Uterus (tissue), 2 donors: ENCODE results near the gene GADD45G.

Source experiments
- POLR2A ChIP-seq, 2 donors: fragments of 450-650 bp; IDR thresholded peaks; one replicate each; pipeline ENCODE4 v1.6.1; 2016; ENCODE audit warnings: antibody characterized with exemption in 2 of 2, mild to moderate bottlenecking in 1 of 2, moderate library complexity in 1 of 2
- TF ChIP-seq, protein P1 (sequence below), 4 experiments: fragments of 200-600 bp in 2 of 4; fragments of 450-650 bp in 2 of 4; sonication (generic) in 2 of 4; IDR thresholded peaks; one replicate each; pipeline ENCODE4 v1.5.1; 2016 to 2019; ENCODE audit warnings: antibody characterized with exemption in 4 of 4, mild to moderate bottlenecking in 2 of 4, moderate library complexity in 1 of 4

DNA sequence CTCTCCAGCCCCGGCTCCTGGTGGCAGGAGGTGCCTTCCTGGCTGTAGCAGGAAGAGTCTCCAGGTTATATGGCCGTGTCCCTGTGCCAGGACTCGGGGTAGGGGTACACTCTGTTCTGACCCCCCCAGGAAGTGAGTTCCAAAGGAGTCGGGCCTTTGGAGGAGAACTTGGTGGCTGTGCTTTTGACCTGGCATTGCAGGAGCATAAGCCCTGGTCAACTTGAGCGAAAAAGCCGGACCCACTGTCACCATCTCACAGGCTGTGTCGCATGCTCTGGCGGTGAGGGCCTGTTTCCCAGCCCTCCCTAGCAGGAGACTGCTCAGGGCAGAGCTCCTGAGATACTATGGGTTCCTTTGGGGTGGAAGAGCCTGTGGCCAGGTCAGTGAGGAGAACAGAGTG is 36.0 kb downstream of the GADD45G start:
- TF ChIP-seq POLR2A (IDR thresholded peaks at IDR 0.05) = no peak
- TF ChIP-seq, protein P1, sequence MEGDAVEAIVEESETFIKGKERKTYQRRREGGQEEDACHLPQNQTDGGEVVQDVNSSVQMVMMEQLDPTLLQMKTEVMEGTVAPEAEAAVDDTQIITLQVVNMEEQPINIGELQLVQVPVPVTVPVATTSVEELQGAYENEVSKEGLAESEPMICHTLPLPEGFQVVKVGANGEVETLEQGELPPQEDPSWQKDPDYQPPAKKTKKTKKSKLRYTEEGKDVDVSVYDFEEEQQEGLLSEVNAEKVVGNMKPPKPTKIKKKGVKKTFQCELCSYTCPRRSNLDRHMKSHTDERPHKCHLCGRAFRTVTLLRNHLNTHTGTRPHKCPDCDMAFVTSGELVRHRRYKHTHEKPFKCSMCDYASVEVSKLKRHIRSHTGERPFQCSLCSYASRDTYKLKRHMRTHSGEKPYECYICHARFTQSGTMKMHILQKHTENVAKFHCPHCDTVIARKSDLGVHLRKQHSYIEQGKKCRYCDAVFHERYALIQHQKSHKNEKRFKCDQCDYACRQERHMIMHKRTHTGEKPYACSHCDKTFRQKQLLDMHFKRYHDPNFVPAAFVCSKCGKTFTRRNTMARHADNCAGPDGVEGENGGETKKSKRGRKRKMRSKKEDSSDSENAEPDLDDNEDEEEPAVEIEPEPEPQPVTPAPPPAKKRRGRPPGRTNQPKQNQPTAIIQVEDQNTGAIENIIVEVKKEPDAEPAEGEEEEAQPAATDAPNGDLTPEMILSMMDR (IDR thresholded peaks at IDR 0.05) = no peak
